HG03469 (cell line): Measurements from ENCODE around the gene CDK5R1.

Experiments used
- ATAC-seq: cut with Tn5 transposase; IDR thresholded peaks from one replicate; pipeline ENCODE4 v1.9.1; 2021; ENCODE audit warnings: mild to moderate bottlenecking, moderate library complexity, moderate number of reproducible peaks; ENCODE audit not compliant: unreplicated experiment

CDK5R1 gene

GRCh38 chr17:32492264-32492589, 5.4 kb downstream of the CDK5R1 start:
- no peak for ATAC-seq

GRCh38 chr17:32492648-32493289, 6.0 kb downstream of the CDK5R1 start:
- no peak for ATAC-seq

GRCh38 chr17:32493571-32493970, 6.8 kb downstream of the CDK5R1 start:
- no peak for ATAC-seq

GRCh38 chr17:32493976-32494513, 7.3 kb downstream of the CDK5R1 start:
- no peak for ATAC-seq

GRCh38 chr17:32494621-32495358, 8.0 kb downstream of the CDK5R1 start:
- no peak for ATAC-seq

GRCh38 chr17:32495359-32496231, 8.8 kb downstream of the CDK5R1 start:
- ATAC-seq: no peak

GRCh38 chr17:32496395-32497073, 9.7 kb downstream of the CDK5R1 start:
- no peak for ATAC-seq

GRCh38 chr17:32497431-32498205, 10.8 kb downstream of the CDK5R1 start:
- ATAC-seq: no peak

GRCh38 chr17:32498391-32498790, 11.6 kb downstream of the CDK5R1 start:
- ATAC-seq: no peak

GRCh38 chr17:32502013-32502412, 15.2 kb downstream of the CDK5R1 start:
- ATAC-seq: no peak

GRCh38 chr17:32502710-32503109, 15.9 kb downstream of the CDK5R1 start:
- ATAC-seq: no peak

GRCh38 chr17:32503251-32504165, 16.7 kb downstream of the CDK5R1 start:
- peak; percentile 83 for ATAC-seq

- ATAC-seq: no peak
These were observed 17.6 kb downstream of the CDK5R1 start for GRCh38 chr17:32504166-32504990.

- ATAC-seq: no peak
These were observed 22.1 kb downstream of the CDK5R1 start for GRCh38 chr17:32508926-32509325.

GRCh38 chr17:32510466-32510865, 23.7 kb downstream of the CDK5R1 start:
- no peak for ATAC-seq

- no peak for ATAC-seq
These were observed 25.5 kb downstream of the CDK5R1 start for GRCh38 chr17:32512328-32512727.

- no peak for ATAC-seq
These were observed 26.8 kb downstream of the CDK5R1 start for GRCh38 chr17:32513579-32513978.

GRCh38 chr17:32514606-32515005, 27.8 kb downstream of the CDK5R1 start:
- no peak for ATAC-seq
